CD14-positive monocyte (primary cell): Measurements from ENCODE around the gene KIAA1549. TPM values are rescaled to one million over a fixed set of nuclear protein-coding genes. Genes with fewer than 3 reads are reported as not detected.
A peak's percentile ranks its signal among the peaks of the same experiment; 100 is the strongest.

ENCODE experiments used
- DNase-seq, 3 donors: peaks; one replicate each; pipeline ENCODE4 v3.0.0-alpha.2; 2011 to 2022
- H2AFZ ChIP-seq: 2 replicates; pipeline ENCODE4 v1.6.0; 2012; ENCODE audit warnings: mild to moderate bottlenecking, low read depth, low read length, inconsistent platforms; ENCODE audit not compliant: insufficient read depth, poor library complexity, severe bottlenecking
- H3K27ac ChIP-seq, 2 donors: 1 replicate in 1 of 2; 2 replicates in 1 of 2; pipeline ENCODE4 v1.5.1; 2012 to 2013; ENCODE audit warnings: low read length in 2 of 2, control low read depth in 1 of 2, inconsistent platforms in 1 of 2, low read depth in 1 of 2, mild to moderate bottlenecking in 1 of 2
- H3K27me3 ChIP-seq, 2 donors: one replicate each; pipeline versions ENCODE4 v1.6.0 to v1.6.1; 2011 to 2013; ENCODE audit warnings: low read length in 2 of 2; ENCODE audit not compliant: control insufficient read depth in 2 of 2, insufficient read depth in 2 of 2
- H3K36me3 ChIP-seq, 2 donors: replicated peaks in 1 of 2; 1 replicate in 1 of 2; 2 replicates in 1 of 2; pipeline versions ENCODE4 v1.5.1 to v1.6.1; 2012 to 2013; ENCODE audit warnings: low read length in 2 of 2, control low read depth in 1 of 2, inconsistent platforms in 1 of 2, mild to moderate bottlenecking in 1 of 2; ENCODE audit not compliant: insufficient read depth in 2 of 2, control insufficient read depth in 1 of 2
- H3K4me1 ChIP-seq, 2 donors: 1 replicate in 1 of 2; 2 replicates in 1 of 2; pipeline versions ENCODE4 v1.5.1 to v1.6.1; 2012 to 2013; ENCODE audit warnings: low read length in 2 of 2, control low read depth in 1 of 2, inconsistent platforms in 1 of 2, mild to moderate bottlenecking in 1 of 2, moderate library complexity in 1 of 2; ENCODE audit not compliant: insufficient read depth in 2 of 2, control insufficient read depth in 1 of 2
- H3K4me2 ChIP-seq: replicated peaks from 2 replicates; pipeline ENCODE3; 2012; ENCODE audit warnings: low read length, moderate library complexity, mild to moderate bottlenecking; ENCODE audit not compliant: poor library complexity, severe bottlenecking; ENCODE audit errors: extremely low read depth
- H3K4me3 ChIP-seq, 3 experiments: fragments of 200-600 bp in 1 of 3; sonication (generic) in 1 of 3; replicated peaks in 1 of 3; 1 replicate in 2 of 3; 2 replicates in 1 of 3; pipeline ENCODE4 v1.5.1; 2011 to 2013; ENCODE audit warnings: low read length in 3 of 3, mild to moderate bottlenecking in 3 of 3, control low read depth in 2 of 3, low read depth in 2 of 3, inconsistent platforms in 1 of 3, moderate library complexity in 1 of 3
- H3K79me2 ChIP-seq: 2 replicates; pipeline ENCODE4 v1.6.0; 2012; ENCODE audit warnings: mild to moderate bottlenecking, control low read depth, inconsistent platforms, low read length, moderate library complexity; ENCODE audit not compliant: insufficient read depth
- H3K9ac ChIP-seq: 2 replicates; pipeline ENCODE4 v1.6.0; 2017; ENCODE audit warnings: low read length, mild to moderate bottlenecking; ENCODE audit not compliant: insufficient read depth, poor library complexity, severe bottlenecking
- H3K9me3 ChIP-seq, 2 donors: replicated peaks in 1 of 2; 1 replicate in 1 of 2; 2 replicates in 1 of 2; pipeline versions ENCODE4 v1.5.1 to v1.6.1; 2012 to 2013; ENCODE audit warnings: low read length in 2 of 2, control low read depth in 1 of 2; ENCODE audit not compliant: control insufficient read depth in 1 of 2, insufficient read depth in 1 of 2
- H4K20me1 ChIP-seq: 2 replicates; pipeline ENCODE4 v1.6.0; 2012; ENCODE audit warnings: mild to moderate bottlenecking, low read length, control low read depth, moderate library complexity; ENCODE audit not compliant: insufficient read depth
- H3K27ac Mint-ChIP-seq, 7 donors: one replicate each; pipeline ENCODE4 v1.8.0; 2020; ENCODE audit warnings: mild to moderate bottlenecking in 7 of 7, mixed read lengths in 7 of 7, moderate library complexity in 6 of 7, inconsistent platforms in 2 of 7
- H3K27me3 Mint-ChIP-seq, 3 donors: one replicate each; pipeline ENCODE4 v1.8.0; 2021 to 2022; ENCODE audit warnings: low read depth in 3 of 3, mild to moderate bottlenecking in 3 of 3, mixed read lengths in 3 of 3, moderate library complexity in 3 of 3, inconsistent platforms in 1 of 3
- H3K36me3 Mint-ChIP-seq, 2 donors: one replicate each; pipeline ENCODE4 v1.8.0; 2020; ENCODE audit warnings: mixed read lengths in 2 of 2, inconsistent platforms in 1 of 2, mild to moderate bottlenecking in 1 of 2
- H3K4me1 Mint-ChIP-seq: one replicate; pipeline ENCODE4 v1.8.0; 2020; ENCODE audit warnings: mild to moderate bottlenecking, mixed read lengths
- H3K4me3 Mint-ChIP-seq, 2 donors: one replicate each; pipeline ENCODE4 v1.8.0; 2020; ENCODE audit warnings: mild to moderate bottlenecking in 2 of 2, mixed read lengths in 2 of 2, moderate library complexity in 1 of 2
- H3K9me3 Mint-ChIP-seq, 7 donors: one replicate each; pipeline ENCODE4 v1.8.0; 2020 to 2022; ENCODE audit warnings: mixed read lengths in 7 of 7, mild to moderate bottlenecking in 6 of 7, moderate library complexity in 6 of 7, inconsistent platforms in 2 of 7
- WGBS: methylation state at CpG from one replicate; pipeline ENCODE4 v1.1.5; 2013; ENCODE audit warnings: missing lambda C conversion rate; ENCODE audit not compliant: insufficient coverage; 5-methylcytosine and 5-hydroxymethylcytosine counted together
- intact Hi-C, 2 donors: fragments of 100-400 bp; cut with micrococcal nuclease; formaldehyde crosslinking; loops; one replicate each; pipeline versions ENCODE4 v1.15.0 to v1.15.1; 2023
- polyA plus RNA-seq, 3 donors: library from polyadenylated mRNA; depleted of rRNA in 1 of 3; unstranded in 2 of 3; stranded (reverse) in 1 of 3; fragments of 300-500 nt in 2 of 3; fragments of >200 nt in 1 of 3; fragmentation: Illumina TruSeq in 2 of 3; gene quantifications; 1 replicate in 2 of 3; 2 replicates in 1 of 3; pipeline ENCODE4 v1.2.3, GENCODE V29; 2012 to 2021
- TF ChIP-seq, protein P1 (sequence below): fragments of 200-600 bp; IDR thresholded peaks from one replicate; pipeline ENCODE4 v1.8.0; 2022; ENCODE audit warnings: antibody characterized with exemption, mild to moderate bottlenecking

KIAA1549 gene
- polyA plus RNA-seq, 3 donors = 0.03 TPM; not detected in 1

DNA sequence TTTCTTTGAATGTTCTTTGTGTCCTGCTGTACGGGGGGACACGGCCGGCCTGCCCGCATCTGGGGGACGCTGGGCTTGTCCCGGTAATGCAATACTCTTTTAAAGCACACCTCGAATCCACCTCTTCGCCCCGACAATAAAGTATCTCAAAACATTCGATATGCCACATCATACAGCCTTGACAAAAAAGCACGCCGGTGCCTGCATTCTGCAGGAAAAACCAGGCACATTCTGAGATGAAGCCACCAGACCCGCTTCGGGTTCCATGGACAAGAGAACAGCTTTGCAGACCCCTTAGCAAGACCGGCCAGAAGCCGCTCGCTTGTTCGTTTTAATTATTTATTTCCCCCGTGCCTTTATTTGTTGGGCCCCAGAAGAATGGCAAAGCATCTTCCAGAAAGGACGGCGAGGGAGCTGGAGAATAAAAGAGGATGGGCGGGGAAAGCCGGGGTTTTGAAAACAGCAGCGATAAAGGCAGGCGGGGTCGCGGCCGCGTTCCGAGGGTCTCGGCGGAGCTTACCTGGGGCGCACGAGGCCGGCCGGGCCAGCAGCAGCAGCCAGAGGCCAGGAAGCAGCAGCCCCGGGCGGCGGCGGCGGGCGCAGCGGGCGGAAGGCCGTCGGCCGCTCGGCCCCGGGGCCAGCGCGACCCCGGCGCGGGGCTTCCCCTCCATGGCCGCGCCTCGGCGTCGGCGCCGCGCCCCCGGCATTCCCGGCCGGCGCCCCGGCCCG is 462 bp downstream of the KIAA1549 start:
- peaks cover 0 to 16% (median 5%) of the 10 kb centered on the region in 7 donors for H3K9me3 Mint-ChIP-seq
- no peak for DNase-seq
- Histone ChIP-seq H3K27me3 (peaks cover 30 to 46% of the 10 kb centered on the region in 2 donors), H3K9ac (no peak overlapping the region), H3K4me1 (peaks cover 13 to 14% of the 10 kb centered on the region in 2 donors), H3K79me2 (no peaks in the 10 kb centered on the region), H3K27ac (no peak overlapping the region), H3K4me2 (peak overlapping the region; percentile 80), H4K20me1 (no peaks in the 10 kb centered on the region), H3K4me3 (peak overlapping the region; percentile 25 to 72 (median 46)), H2AFZ (peak overlapping the region; percentile 68), H3K36me3 (no peaks in the 10 kb centered on the region), H3K9me3 (peaks cover 0 to 6% of the 10 kb centered on the region in 2 donors)
- H3K36me3 Mint-ChIP-seq = peaks cover 3 to 12% of the 10 kb centered on the region in 2 donors
- peak overlapping the region; percentile 90 to 95 for H3K4me3 Mint-ChIP-seq
- WGBS = under 1% methylated on average over 64 of the region's 68 CpGs
- no peak overlapping the region for H3K27ac Mint-ChIP-seq
- TF ChIP-seq, protein P1, sequence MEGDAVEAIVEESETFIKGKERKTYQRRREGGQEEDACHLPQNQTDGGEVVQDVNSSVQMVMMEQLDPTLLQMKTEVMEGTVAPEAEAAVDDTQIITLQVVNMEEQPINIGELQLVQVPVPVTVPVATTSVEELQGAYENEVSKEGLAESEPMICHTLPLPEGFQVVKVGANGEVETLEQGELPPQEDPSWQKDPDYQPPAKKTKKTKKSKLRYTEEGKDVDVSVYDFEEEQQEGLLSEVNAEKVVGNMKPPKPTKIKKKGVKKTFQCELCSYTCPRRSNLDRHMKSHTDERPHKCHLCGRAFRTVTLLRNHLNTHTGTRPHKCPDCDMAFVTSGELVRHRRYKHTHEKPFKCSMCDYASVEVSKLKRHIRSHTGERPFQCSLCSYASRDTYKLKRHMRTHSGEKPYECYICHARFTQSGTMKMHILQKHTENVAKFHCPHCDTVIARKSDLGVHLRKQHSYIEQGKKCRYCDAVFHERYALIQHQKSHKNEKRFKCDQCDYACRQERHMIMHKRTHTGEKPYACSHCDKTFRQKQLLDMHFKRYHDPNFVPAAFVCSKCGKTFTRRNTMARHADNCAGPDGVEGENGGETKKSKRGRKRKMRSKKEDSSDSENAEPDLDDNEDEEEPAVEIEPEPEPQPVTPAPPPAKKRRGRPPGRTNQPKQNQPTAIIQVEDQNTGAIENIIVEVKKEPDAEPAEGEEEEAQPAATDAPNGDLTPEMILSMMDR = no peak
- H3K4me1 Mint-ChIP-seq = peaks cover 14% of the 10 kb centered on the region
- H3K27me3 Mint-ChIP-seq = peaks cover 39 to 42% (median 42%) of the 10 kb centered on the region in 3 donors
- intact Hi-C loops = no loop called here

DNA sequence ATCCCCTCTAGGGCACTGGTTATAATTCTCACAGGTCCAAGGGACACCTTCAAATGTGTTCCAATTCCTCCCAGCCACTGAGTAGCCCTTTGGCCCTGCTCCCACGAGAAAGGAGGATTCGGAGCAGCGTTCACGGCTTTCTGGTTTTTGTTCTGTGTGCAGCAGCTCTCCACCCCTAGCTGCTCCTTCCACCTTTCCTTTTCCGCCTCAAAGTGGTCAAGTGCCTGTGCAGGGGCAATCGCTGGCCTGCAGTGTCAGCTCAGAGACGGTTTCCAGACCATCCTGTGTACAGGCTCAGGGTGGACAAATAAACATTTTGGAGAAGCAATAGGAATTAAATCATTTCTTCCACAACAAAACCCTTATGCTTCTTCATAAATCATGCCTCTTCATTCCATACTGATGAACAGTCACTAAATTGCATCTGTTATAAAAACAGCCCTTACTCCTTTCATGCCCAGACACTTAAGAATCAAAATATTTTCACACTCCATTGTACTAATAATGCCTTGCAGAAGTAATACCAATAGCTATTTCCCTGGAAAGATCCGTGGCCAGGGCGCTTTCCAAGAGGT is 1.1 kb downstream of the KIAA1549 start:
- H3K9me3 ChIP-seq = peaks cover 0 to 6% of the 10 kb centered on the region in 2 donors
- peak overlapping the region; percentile 68 for H2AFZ ChIP-seq
- peaks cover 0 to 16% (median 5%) of the 10 kb centered on the region in 7 donors for H3K9me3 Mint-ChIP-seq
- peak overlapping the region; percentile 80 for H3K4me2 ChIP-seq
- H3K36me3 Mint-ChIP-seq = peaks cover 3 to 12% of the 10 kb centered on the region in 2 donors
- peak overlapping the region in 1 of 3 experiments; percentile 72 for H3K4me3 ChIP-seq
- H3K4me1 Mint-ChIP-seq = peaks cover 14% of the 10 kb centered on the region
- H3K27ac Mint-ChIP-seq = no peak overlapping the region
- no peak for DNase-seq
- H3K9ac ChIP-seq = no peak overlapping the region
- H4K20me1 ChIP-seq = no peaks in the 10 kb centered on the region
- no peak overlapping the region for H3K27ac ChIP-seq
- H3K27me3 ChIP-seq = peaks cover 30 to 46% of the 10 kb centered on the region in 2 donors
- WGBS = 65% methylated on average over 6 of the region's 9 CpGs
- TF ChIP-seq, protein P1 = no peak
- peaks cover 39 to 43% (median 42%) of the 10 kb centered on the region in 3 donors for H3K27me3 Mint-ChIP-seq
- no peaks in the 10 kb centered on the region for H3K36me3 ChIP-seq
- no peaks in the 10 kb centered on the region for H3K79me2 ChIP-seq
- peak overlapping the region; percentile 90 to 95 for H3K4me3 Mint-ChIP-seq
- intact Hi-C loops = no loop called here
- peaks cover 13 to 14% of the 10 kb centered on the region in 2 donors for H3K4me1 ChIP-seq
